ENCODE results near the gene SNX5. TPM values are rescaled to one million over a fixed set of nuclear protein-coding genes. Genes with fewer than 3 reads are reported as not detected.
A peak's percentile ranks its signal among the peaks of the same experiment; 100 is the strongest.

Gene SNX5
- 100 to 1,000 TPM in 1 of 3 donors, 10 to 100 TPM in 2; 34.3 to 100 (median 74.8) TPM for polyA plus RNA-seq

GRCh38 chr20:17968366-17969277, at the start of gene SNX5, which contains the start of gene MGME1:
SNX5 (minus strand) TSS chr20:17968794; CDS start chr20:17968425, 369 bp downstream.
MGME1 (plus strand) TSS chr20:17969018; CDS start chr20:17969860, 842 bp downstream.
- 0 to 1% (median 0%) methylated on average over 82 to 96 of the region's 96 CpGs for WGBS, 3 donors
- peak within 1 kb of the TSS; percentile 67 for H3K27ac ChIP-seq (ENCODE audit: low read depth, low read length)

GRCh38 chr20:18018100-18018499, 49.5 kb upstream of the SNX5 start:
- WGBS, 3 donors = 75 to 94% (median 83%) methylated on average over 10 of the region's 10 CpGs
- no peak overlapping the region for H3K27ac ChIP-seq (ENCODE audit: low read depth, low read length)

- WGBS, 3 donors = 67 to 85% (median 80%) methylated on average over 3 of the region's 3 CpGs
- no peak overlapping the region for H3K27ac ChIP-seq (ENCODE audit: low read depth, low read length)
These were observed 48.2 kb upstream of the SNX5 start for GRCh38 chr20:18016772-18017171.

- 74 to 93% (median 78%) methylated on average over 6 of the region's 6 CpGs for WGBS, 3 donors
- H3K27ac ChIP-seq (ENCODE audit: low read depth, low read length) = no peak overlapping the region
These were observed 45.8 kb upstream of the SNX5 start for GRCh38 chr20:18014411-18014810.

- H3K27ac ChIP-seq (ENCODE audit: low read depth, low read length) = no peak overlapping the region
- WGBS, 3 donors = 95 to 100% (median 96%) methylated on average over 2 of the region's 2 CpGs
These were observed 44.3 kb upstream of the SNX5 start for GRCh38 chr20:18012901-18013300.

DNA sequence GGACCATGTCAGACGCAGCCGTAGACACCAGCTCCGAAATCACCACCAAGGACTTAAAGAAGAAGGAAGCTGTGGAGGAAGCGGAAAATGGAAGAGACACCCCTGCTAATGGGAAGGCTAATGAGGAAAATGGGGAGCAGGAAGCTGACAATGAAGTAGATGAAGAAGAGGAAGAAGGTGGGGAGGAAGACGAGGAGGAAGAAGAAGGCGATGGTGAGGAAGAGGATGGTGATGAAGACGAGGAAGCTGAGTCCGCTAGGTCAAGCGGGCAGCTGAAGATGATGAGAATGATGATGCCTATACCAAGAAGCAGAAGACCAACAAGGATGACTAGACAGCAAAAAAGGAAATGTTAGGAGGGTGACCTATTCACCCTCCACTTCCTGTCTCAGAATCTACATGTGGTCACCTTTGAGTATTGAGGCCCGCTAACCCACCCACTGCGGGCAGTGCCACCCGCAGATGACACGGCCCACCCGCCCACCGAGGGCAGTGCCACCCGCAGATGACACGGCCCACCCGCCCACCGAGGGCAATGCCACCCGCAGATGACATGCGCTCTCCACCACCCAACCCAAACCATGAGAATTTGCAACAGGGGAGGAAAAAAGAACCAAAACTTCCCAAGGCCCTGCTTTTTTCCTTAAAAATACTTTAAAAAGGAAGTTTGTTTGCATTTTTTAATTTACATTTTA, 43.5 kb upstream of the SNX5 start:
- WGBS, 3 donors = 90 to 93% (median 90%) methylated on average over 21 of the region's 21 CpGs
- H3K27ac ChIP-seq (ENCODE audit: low read depth, low read length) = no peak overlapping the region

- WGBS, 3 donors = 88 to 93% (median 92%) methylated on average over 14 of the region's 14 CpGs
- no peak overlapping the region for H3K27ac ChIP-seq (ENCODE audit: low read depth, low read length)
These were observed 42.9 kb upstream of the SNX5 start for GRCh38 chr20:18011482-18011881.

DNA sequence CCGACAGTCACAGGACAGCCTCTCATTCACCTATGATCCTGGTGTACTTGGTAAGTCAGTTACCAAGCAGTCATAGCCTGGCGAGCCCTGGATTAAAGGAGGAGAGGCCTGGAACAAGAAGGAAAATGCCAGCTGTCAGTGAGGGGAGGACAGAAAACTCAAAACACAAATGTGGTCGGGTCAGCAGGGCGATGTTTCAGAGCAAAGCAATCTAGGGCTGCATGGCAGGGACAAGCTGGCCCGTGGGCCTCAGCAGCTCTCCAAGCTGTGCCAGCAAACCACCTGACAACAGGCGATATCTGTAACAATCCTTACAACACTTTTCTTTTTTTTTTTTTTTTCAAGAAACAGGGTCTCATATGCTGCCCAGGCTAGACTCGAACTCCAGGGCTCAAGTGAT, 40.5 kb upstream of the SNX5 start:
- 57 to 91% (median 90%) methylated on average over 7 of the region's 7 CpGs for WGBS, 3 donors
- no peak overlapping the region for H3K27ac ChIP-seq (ENCODE audit: low read depth, low read length)

- no peak overlapping the region for H3K27ac ChIP-seq (ENCODE audit: low read depth, low read length)
- WGBS, 3 donors = 66 to 76% (median 75%) methylated on average over 19 of the region's 19 CpGs
These were observed 39.1 kb upstream of the SNX5 start for GRCh38 chr20:18007534-18008292.

GRCh38 chr20:18006684-18007083, 38.1 kb upstream of the SNX5 start:
- H3K27ac ChIP-seq (ENCODE audit: low read depth, low read length) = no peak overlapping the region
- 60 to 91% (median 86%) methylated on average over 7 of the region's 7 CpGs for WGBS, 3 donors

GRCh38 chr20:18005990-18006364, 37.4 kb upstream of the SNX5 start:
- no peak overlapping the region for H3K27ac ChIP-seq (ENCODE audit: low read depth, low read length)
- 66 to 80% (median 76%) methylated on average over 6 of the region's 6 CpGs for WGBS, 3 donors

GRCh38 chr20:18005170-18005989, 36.8 kb upstream of the SNX5 start:
- WGBS, 3 donors = 78 to 86% (median 85%) methylated on average over 21 of the region's 21 CpGs
- H3K27ac ChIP-seq (ENCODE audit: low read depth, low read length) = no peak overlapping the region

- H3K27ac ChIP-seq (ENCODE audit: low read depth, low read length) = no peak overlapping the region
- 66 to 79% (median 78%) methylated on average over 8 of the region's 8 CpGs for whole genome bisulfite sequencing, 3 donors
These were observed 35.9 kb upstream of the SNX5 start for GRCh38 chr20:18004384-18005031.

GRCh38 chr20:18003897-18004296, 35.3 kb upstream of the SNX5 start:
- WGBS, 3 donors = 53 to 65% (median 65%) methylated on average over 5 of the region's 5 CpGs
- H3K27ac ChIP-seq (ENCODE audit: low read depth, low read length) = no peak overlapping the region

GRCh38 chr20:18001131-18001921, 32.7 kb upstream of the SNX5 start:
- 63 to 75% (median 70%) methylated on average over 10 of the region's 10 CpGs for WGBS, 3 donors
- no peak overlapping the region for H3K27ac ChIP-seq (ENCODE audit: low read depth, low read length)

- WGBS, 3 donors = 80 to 86% (median 85%) methylated on average over 4 of the region's 4 CpGs
- H3K27ac ChIP-seq (ENCODE audit: low read depth, low read length) = no peak overlapping the region
These were observed 31.0 kb upstream of the SNX5 start for GRCh38 chr20:17999566-17999965.

DNA sequence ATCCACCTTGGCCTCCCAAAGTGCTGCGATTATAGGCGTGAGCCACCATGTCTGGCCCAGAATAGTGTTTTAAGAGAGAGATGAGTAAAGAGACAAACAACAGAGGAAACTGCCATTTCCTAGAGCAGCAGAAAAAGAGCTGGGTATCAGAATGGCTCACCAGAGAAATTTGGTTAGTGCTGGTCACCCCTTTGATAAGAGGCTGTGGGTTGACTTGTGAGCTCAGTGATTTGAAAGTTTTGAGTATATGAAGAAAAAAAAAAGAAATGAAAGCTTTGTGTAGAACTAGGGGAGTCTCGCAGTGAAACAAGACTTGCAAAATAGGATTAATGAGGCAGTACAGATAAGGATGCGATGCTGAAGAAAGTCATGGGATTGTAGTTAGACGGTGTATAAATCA, 29.9 kb upstream of the SNX5 start:
- no peak overlapping the region for H3K27ac ChIP-seq (ENCODE audit: low read depth, low read length)
- WGBS, 3 donors = 92 to 96% (median 92%) methylated on average over 5 of the region's 5 CpGs
